ENCODE data around the gene VPS37B. TPM values are rescaled to one million over a fixed set of nuclear protein-coding genes. Genes with fewer than 3 reads are reported as not detected.

VPS37B gene
- total RNA-seq, 4 donors from 2014 or later = 46.6 to 126 (median 104) TPM

DNA sequence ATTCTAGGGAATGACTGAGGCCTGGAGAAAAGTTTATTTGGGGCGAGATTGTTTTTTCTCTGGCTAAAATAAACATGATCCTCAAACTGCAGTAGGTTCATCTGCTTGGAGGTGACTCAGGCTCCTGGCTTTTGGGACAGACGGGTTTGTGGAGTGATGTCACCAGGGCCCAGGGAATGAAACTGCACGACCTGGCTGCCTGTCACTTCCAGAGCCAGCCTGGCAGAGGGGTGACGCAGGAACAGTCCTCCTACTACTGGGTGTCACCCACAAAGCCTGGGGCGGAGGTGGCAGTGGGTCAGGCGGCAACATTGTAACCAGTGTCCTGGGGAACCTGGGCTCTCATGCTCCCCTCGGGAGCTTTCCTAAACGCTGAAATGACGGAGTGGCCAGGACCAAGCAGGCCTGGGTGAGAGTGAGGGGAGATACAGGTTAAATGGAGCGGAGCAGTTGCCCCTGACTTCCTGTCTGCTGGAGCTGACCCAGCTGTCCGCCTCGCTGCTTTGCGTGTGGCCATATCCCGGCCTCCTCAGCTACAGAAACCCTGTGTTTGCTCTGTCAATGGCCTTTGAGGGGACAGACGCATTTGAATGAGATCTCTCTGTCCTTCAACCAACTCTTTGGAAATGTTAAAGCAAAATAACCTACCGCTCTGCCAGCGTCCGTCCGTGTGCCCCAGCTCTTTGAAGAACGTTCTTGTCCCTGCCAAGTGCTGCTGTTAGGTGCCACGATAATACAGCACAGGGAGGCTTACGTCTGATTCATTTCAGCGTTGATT lies 54.2 kb downstream of the VPS37B start:
- Histone ChIP-seq H3K4me1 (peaks cover 0 to 33% (median 28%) of the 10 kb centered on the region in 4 donors), H3K4me3 (no peak overlapping the region), H3K9me3 (no peaks in the 10 kb centered on the region), H3K36me3 (no peaks in the 10 kb centered on the region), H3K27ac (peak overlapping the region in 1 of 4 donors; percentile 5), H3K27me3 (no peaks in the 10 kb centered on the region)
- TF ChIP-seq, protein P1, sequence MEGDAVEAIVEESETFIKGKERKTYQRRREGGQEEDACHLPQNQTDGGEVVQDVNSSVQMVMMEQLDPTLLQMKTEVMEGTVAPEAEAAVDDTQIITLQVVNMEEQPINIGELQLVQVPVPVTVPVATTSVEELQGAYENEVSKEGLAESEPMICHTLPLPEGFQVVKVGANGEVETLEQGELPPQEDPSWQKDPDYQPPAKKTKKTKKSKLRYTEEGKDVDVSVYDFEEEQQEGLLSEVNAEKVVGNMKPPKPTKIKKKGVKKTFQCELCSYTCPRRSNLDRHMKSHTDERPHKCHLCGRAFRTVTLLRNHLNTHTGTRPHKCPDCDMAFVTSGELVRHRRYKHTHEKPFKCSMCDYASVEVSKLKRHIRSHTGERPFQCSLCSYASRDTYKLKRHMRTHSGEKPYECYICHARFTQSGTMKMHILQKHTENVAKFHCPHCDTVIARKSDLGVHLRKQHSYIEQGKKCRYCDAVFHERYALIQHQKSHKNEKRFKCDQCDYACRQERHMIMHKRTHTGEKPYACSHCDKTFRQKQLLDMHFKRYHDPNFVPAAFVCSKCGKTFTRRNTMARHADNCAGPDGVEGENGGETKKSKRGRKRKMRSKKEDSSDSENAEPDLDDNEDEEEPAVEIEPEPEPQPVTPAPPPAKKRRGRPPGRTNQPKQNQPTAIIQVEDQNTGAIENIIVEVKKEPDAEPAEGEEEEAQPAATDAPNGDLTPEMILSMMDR (IDR thresholded peaks at IDR 0.05) = no peak
- TF ChIP-seq POLR2A (IDR thresholded peaks at IDR 0.05) (no peak), POLR2AphosphoS5 (IDR thresholded peaks at IDR 0.05) (no peak), EP300 (IDR thresholded peaks at IDR 0.05; ENCODE audit: low read depth) (no peak)
- intact Hi-C loops (cut with DNase I; ENCODE audit: low total_unique reads) (no loop called here), in situ Hi-C loops (cut with MboI; ENCODE audit: low pct_ligation_motif_present in 1 of 4, low pct_unique_long_range_greater_than_20kb in 1 of 4, low sequenced_read_pairs in 3 of 4) (loop anchor here in 1 of 4 donors (5.0 kb wide), 1 partner anchor 111 kb away; no protein-coding TSS in a partner anchor)
- no peak for DNase-seq
- 73 to 87% methylated on average over 3 to 23 of the region's 23 CpGs for WGBS, 2 donors (ENCODE audit: low coverage in 1 of 2)

DNA sequence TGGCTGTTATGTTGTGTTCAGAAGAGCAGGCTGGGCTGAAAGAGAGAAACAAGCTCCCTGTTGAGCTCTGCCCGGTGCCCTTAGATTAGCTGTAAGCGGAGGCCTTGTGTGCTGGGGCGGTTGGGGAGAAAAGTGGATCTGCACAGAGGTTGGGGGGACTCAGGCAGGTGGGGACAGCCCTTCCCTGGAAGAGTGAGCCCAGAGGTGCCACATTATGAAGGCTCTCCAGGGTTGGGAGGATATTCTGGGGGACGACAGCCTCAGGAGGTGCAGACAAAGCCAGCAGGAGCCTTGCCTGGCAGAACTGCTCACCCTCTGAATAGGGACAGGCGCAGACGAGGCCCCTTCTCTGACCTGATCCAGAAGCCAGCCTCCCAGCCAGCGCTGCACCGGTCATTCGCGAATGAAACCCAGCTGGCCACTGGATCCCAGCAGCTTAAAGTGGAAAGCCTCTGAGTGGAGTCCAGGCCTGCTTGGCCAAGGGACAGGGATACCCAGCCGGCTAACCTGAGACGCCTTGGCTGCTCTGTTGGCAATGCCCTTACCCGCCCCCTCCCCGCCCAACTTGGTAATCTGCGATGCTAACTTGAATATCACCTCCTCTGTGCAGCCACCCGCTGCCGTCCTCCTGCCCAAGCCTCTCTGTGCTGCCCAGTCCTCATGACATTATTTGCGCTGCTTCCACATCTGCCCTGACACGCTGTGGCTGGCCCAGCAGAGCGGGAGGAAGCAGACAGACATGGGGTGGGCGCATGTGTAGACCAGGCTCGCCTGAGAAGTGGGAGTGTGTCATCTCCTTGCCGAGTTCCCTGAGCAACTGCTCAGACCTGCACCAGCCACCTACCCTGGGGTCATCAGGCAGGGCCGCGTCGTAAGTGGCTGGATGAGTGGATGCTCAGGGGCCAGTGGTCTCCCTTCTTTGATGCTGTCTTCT lies 55.1 kb downstream of the VPS37B start:
- H3K4me3 ChIP-seq = no peak overlapping the region
- no peaks in the 10 kb centered on the region for H3K36me3 ChIP-seq
- TF ChIP-seq POLR2A (IDR thresholded peaks at IDR 0.05) = no peak
- TF ChIP-seq, protein P1 (IDR thresholded peaks at IDR 0.05) = no peak
- no peak for TF ChIP-seq POLR2AphosphoS5 (IDR thresholded peaks at IDR 0.05)
- TF ChIP-seq EP300 (IDR thresholded peaks at IDR 0.05; ENCODE audit: low read depth) = no peak
- no peaks in the 10 kb centered on the region for H3K9me3 ChIP-seq
- H3K27ac ChIP-seq = no peak overlapping the region
- intact Hi-C loops (cut with DNase I; ENCODE audit: low total_unique reads) (no loop called here), in situ Hi-C loops (cut with MboI; ENCODE audit: low pct_ligation_motif_present in 1 of 4, low pct_unique_long_range_greater_than_20kb in 1 of 4, low sequenced_read_pairs in 3 of 4) (loop anchor here in 1 of 4 donors (5.0 kb wide), 1 partner anchor 111 kb away; no protein-coding TSS in a partner anchor)
- no peak for DNase-seq
- no peaks in the 10 kb centered on the region for H3K27me3 ChIP-seq
- WGBS, 2 donors (ENCODE audit: low coverage in 1 of 2) = 92 to 100% methylated on average over 3 to 26 of the region's 26 CpGs
- H3K4me1 ChIP-seq = peaks cover 0 to 41% (median 33%) of the 10 kb centered on the region in 4 donors

DNA sequence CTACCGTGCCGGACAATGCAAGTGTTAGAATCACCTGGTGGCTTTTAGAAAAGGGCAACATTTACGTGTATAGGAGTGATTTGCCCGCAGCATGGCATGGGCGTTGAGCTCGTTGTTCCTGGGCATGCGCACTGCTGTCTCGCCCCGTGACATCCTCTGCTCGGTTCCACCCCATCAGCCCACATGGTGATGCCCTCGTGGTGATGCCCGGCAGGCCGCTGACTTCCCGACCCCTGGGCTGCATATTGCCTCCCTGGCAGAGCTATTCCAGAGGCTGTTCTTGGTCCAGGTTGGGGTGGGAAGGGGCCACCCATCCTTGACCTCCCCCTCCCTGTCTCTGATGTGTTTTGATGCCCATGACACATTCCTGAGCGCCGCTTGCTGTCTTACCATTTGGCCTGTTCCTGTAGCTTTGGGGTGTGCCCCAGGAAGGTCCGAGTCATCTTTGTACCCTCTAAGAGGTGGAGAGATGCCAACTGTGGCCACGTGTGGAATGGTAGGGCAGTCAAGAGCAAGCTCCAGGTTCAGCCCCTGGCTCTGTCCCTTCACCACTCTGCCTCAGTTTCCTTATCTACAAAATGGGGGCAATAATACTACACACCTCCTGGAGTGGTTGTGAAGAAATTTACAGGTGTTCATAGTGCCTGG lies 55.9 kb downstream of the VPS37B start:
- in situ Hi-C loops (cut with MboI; ENCODE audit: low pct_ligation_motif_present in 1 of 4, low pct_unique_long_range_greater_than_20kb in 1 of 4, low sequenced_read_pairs in 3 of 4) (loop anchor here in 1 of 4 donors (5.0 kb wide), 1 partner anchor 112 kb away; no protein-coding TSS in a partner anchor), intact Hi-C loops (cut with DNase I; ENCODE audit: low total_unique reads) (no loop called here)
- H3K36me3 ChIP-seq = no peaks in the 10 kb centered on the region
- peak overlapping the region in 1 of 4 donors; percentile 93 for H3K27ac ChIP-seq
- peaks cover 0 to 41% (median 33%) of the 10 kb centered on the region in 4 donors for H3K4me1 ChIP-seq
- TF ChIP-seq EP300 (IDR thresholded peaks at IDR 0.05; ENCODE audit: low read depth) (no peak), POLR2A (IDR thresholded peaks at IDR 0.05) (no peak), POLR2AphosphoS5 (IDR thresholded peaks at IDR 0.05) (no peak)
- TF ChIP-seq, protein P1 (IDR thresholded peaks at IDR 0.05) = no peak
- H3K4me3 ChIP-seq = no peak overlapping the region
- DNase-seq = no peak
- whole genome bisulfite sequencing, 2 donors (ENCODE audit: low coverage in 1 of 2) = 75 to 86% methylated on average over 2 to 18 of the region's 18 CpGs
- H3K27me3 ChIP-seq = no peaks in the 10 kb centered on the region
- no peaks in the 10 kb centered on the region for H3K9me3 ChIP-seq

Data from transverse colon (tissue), 4 donors.